A673 (cell line): Measurements from ENCODE around the gene ADARB2. TPM values are rescaled to one million over a fixed set of nuclear protein-coding genes. Genes with fewer than 3 reads are reported as not detected.

Experiments
- BruUV-seq: library from RNA; stranded (reverse); fragments of 400-500 nt; replicated peaks from 2 replicates; lab custom pipeline; 2021; lab: Mats Ljungman, UMichigan
- CTCF ChIA-PET: fragments of 300-600 bp; sonication (Branson Sonifier 250); formaldehyde crosslinking; loops from one replicate; lab custom pipeline; 2022; ENCODE audit warnings: antibody characterized with exemption; lab: Charles Lee
- POLR2A ChIA-PET: fragments of 300-600 bp; sonication (Branson Sonifier 250); formaldehyde crosslinking; loops from one replicate; lab custom pipeline; 2022; ENCODE audit warnings: antibody characterized with exemption; ENCODE audit not compliant: low non-redundant PET; lab: Charles Lee
- DNase-seq: peaks from one replicate; pipeline ENCODE4 v3.0.0-alpha.2; 2015; ENCODE audit warnings: low spot score
- H3K27ac ChIP-seq: fragments of 200-600 bp; sonication (generic); 2 replicates; pipeline ENCODE4 v1.5.1; 2016; ENCODE audit warnings: mixed run types, low read depth, mild to moderate bottlenecking, mixed read lengths, antibody characterized with exemption, low read length; ENCODE audit not compliant: poor library complexity, severe bottlenecking
- H3K27me3 ChIP-seq: fragments of 200-600 bp; sonication (generic); replicated peaks from 2 replicates; pipeline ENCODE4 v1.6.1; 2017; ENCODE audit warnings: mixed run types, low read depth, mild to moderate bottlenecking, mixed read lengths, antibody characterized with exemption, low read length; ENCODE audit not compliant: insufficient read depth, poor library complexity
- H3K36me3 ChIP-seq: fragments of 200-600 bp; sonication (generic); 2 replicates; pipeline ENCODE4 v1.6.1; 2016; ENCODE audit warnings: mixed run types, mild to moderate bottlenecking, mixed read lengths, antibody characterized with exemption, low read length; ENCODE audit not compliant: insufficient read depth, poor library complexity, severe bottlenecking
- H3K4me1 ChIP-seq: fragments of 200-600 bp; sonication (generic); 2 replicates; pipeline ENCODE4 v1.6.1; 2017; ENCODE audit warnings: mixed run types, mild to moderate bottlenecking, mixed read lengths, antibody characterized with exemption, low read length; ENCODE audit not compliant: insufficient read depth, poor library complexity, severe bottlenecking
- H3K4me3 ChIP-seq: fragments of 200-600 bp; sonication (generic); 2 replicates; pipeline ENCODE4 v1.5.1; 2016; ENCODE audit warnings: low read depth, mixed run types, mild to moderate bottlenecking, mixed read lengths, low read length; ENCODE audit not compliant: poor library complexity, severe bottlenecking
- H3K9me3 ChIP-seq: fragments of 200-600 bp; sonication (generic); 2 replicates; pipeline ENCODE4 v1.6.1; 2016; ENCODE audit warnings: mixed run types, low read depth, mild to moderate bottlenecking, mixed read lengths, antibody characterized with exemption, low read length; ENCODE audit not compliant: poor library complexity, severe bottlenecking
- EZH2 ChIP-seq: fragments of 200-600 bp; sonication (generic); IDR thresholded peaks from 2 replicates; pipeline ENCODE4 v1.6.1; 2017; ENCODE audit warnings: borderline replicate concordance, low read depth, mild to moderate bottlenecking, mixed read lengths, antibody characterized with exemption, low read length; ENCODE audit not compliant: poor library complexity, severe bottlenecking
- intact Hi-C: fragments of 100-400 bp; cut with micrococcal nuclease; formaldehyde crosslinking; loops from one replicate; pipeline ENCODE4 v1.10.0; 2022; ENCODE audit not compliant: unreplicated experiment
- total RNA-seq: library from RNA; stranded (reverse); gene quantifications from 2 replicates; pipeline ENCODE4 v1.2.3, GENCODE V29; 2021
- TF ChIP-seq, protein P1 (sequence below): fragments of 300-800, 200-600 bp; sonication (generic); conservative IDR thresholded peaks from 2 replicates; pipeline ENCODE4 v1.5.1; 2017; ENCODE audit warnings: low read depth, mild to moderate bottlenecking, antibody characterized with exemption, low read length, moderate library complexity, mixed read lengths

The ADARB2 gene
- total RNA-seq, 1 experiment from 2014 or later = not detected

DNA sequence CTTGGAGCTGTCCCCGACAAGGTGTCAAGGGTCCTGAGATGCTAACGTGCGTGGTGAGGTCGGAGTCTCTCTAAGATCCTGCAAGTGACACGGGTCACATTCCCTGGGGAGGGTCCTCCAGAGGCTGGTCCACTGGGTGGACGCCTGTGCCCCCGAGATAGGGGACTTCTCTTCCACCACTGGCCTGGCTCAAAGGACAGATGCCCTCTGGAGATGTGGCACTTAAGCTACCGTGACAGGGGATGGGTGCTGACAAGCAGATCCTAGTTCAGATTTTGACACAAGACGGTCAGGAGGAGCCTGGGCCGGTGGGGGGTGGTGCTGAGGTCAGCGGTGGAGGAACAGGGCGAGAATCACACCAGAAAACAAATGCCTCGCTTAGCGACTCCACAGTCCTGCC lies 178.0 kb downstream of the ADARB2 start:
- H3K27ac ChIP-seq = no peak overlapping the region
- H3K4me1 ChIP-seq = no peaks in the 10 kb centered on the region
- POLR2A ChIA-PET = no interaction called here
- DNase-seq = no peak
- BruUV-seq = no TSS peak
- peaks cover 76% of the 10 kb centered on the region for H3K27me3 ChIP-seq
- CTCF ChIA-PET = no interaction called here
- no peak for TF ChIP-seq EZH2
- TF ChIP-seq, protein P1, sequence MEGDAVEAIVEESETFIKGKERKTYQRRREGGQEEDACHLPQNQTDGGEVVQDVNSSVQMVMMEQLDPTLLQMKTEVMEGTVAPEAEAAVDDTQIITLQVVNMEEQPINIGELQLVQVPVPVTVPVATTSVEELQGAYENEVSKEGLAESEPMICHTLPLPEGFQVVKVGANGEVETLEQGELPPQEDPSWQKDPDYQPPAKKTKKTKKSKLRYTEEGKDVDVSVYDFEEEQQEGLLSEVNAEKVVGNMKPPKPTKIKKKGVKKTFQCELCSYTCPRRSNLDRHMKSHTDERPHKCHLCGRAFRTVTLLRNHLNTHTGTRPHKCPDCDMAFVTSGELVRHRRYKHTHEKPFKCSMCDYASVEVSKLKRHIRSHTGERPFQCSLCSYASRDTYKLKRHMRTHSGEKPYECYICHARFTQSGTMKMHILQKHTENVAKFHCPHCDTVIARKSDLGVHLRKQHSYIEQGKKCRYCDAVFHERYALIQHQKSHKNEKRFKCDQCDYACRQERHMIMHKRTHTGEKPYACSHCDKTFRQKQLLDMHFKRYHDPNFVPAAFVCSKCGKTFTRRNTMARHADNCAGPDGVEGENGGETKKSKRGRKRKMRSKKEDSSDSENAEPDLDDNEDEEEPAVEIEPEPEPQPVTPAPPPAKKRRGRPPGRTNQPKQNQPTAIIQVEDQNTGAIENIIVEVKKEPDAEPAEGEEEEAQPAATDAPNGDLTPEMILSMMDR = no peak
- H3K9me3 ChIP-seq = no peaks in the 10 kb centered on the region
- no peaks in the 10 kb centered on the region for H3K36me3 ChIP-seq
- no peak overlapping the region for H3K4me3 ChIP-seq
- intact Hi-C loops = no loop called here

DNA sequence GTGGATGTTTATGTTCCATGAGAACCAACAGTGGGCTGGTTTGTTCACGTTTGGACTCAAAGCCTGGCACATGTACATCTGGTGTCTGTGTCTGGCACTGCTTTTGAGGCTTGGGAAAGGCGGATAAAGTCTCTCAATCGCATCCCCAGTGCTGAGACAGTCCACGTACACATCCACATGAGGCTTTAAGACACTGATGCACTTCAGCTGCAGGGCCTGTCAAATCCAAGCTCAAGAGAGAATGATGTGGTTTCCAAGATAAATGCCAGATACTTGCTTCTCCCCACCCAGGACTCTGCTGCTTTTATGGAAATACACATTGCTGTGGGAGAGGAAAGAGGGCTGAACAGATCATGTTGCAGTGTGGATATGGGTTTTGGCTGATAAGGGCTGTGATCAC lies 178.4 kb downstream of the ADARB2 start:
- H3K36me3 ChIP-seq = no peaks in the 10 kb centered on the region
- ChIA-PET POLR2A (no interaction called here), CTCF (no interaction called here)
- no peak overlapping the region for H3K27ac ChIP-seq
- BruUV-seq = no TSS peak
- no peak for DNase-seq
- H3K4me1 ChIP-seq = no peaks in the 10 kb centered on the region
- intact Hi-C loops = no loop called here
- H3K9me3 ChIP-seq = no peaks in the 10 kb centered on the region
- TF ChIP-seq EZH2 = no peak
- TF ChIP-seq, protein P1 = no peak
- H3K4me3 ChIP-seq = no peak overlapping the region
- H3K27me3 ChIP-seq = peaks cover 80% of the 10 kb centered on the region

DNA sequence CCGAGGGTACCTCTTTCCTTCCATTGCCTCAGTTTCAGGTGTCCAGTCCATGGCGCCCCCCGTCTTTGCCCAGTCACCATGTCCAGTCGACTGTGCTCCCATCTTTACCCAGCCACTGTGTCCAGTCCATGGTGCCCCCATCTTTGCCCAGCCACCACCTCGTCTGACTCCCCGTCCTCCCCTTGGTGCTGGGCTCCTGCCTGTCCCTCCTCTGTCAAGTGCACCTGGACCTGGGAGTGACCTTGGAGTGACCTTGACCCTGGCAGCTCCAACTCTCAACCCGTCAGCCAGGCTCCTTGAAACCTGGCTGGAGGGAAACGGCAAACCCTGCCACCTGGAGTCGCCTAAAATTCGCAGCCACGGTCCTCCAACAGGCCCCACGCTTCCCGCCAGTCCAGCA lies 180.2 kb downstream of the ADARB2 start:
- no peaks in the 10 kb centered on the region for H3K9me3 ChIP-seq
- no peaks in the 10 kb centered on the region for H3K36me3 ChIP-seq
- BruUV-seq = no TSS peak
- CTCF ChIA-PET = no interaction called here
- no peaks in the 10 kb centered on the region for H3K4me1 ChIP-seq
- no peak for DNase-seq
- POLR2A ChIA-PET = no interaction called here
- intact Hi-C loops = no loop called here
- H3K4me3 ChIP-seq = no peak overlapping the region
- peaks cover 86% of the 10 kb centered on the region for H3K27me3 ChIP-seq
- TF ChIP-seq, protein P1 = no peak
- no peak for TF ChIP-seq EZH2
- H3K27ac ChIP-seq = no peak overlapping the region
